GM06990 (cell line): Measurements from ENCODE around the gene AHI1.

Experiments
- DNase-seq: peaks from one replicate; pipeline ENCODE4 v3.0.0-alpha.2; 2011; ENCODE audit not compliant: insufficient read length; ENCODE audit errors: extremely low read depth
- H3K27me3 ChIP-seq: replicated peaks from 2 replicates; pipeline ENCODE4 v1.6.0; 2011; ENCODE audit warnings: low read length; ENCODE audit not compliant: control insufficient read depth, insufficient read depth
- H3K36me3 ChIP-seq: 2 replicates; pipeline ENCODE4 v1.5.1; 2011; ENCODE audit warnings: low read length; ENCODE audit not compliant: control insufficient read depth, insufficient read depth
- H3K4me3 ChIP-seq: replicated peaks from 2 replicates; pipeline ENCODE4 v1.5.1; 2011; ENCODE audit warnings: low read depth, mild to moderate bottlenecking, control low read depth, low read length
- TF ChIP-seq, protein P1 (sequence below): IDR thresholded peaks from 2 replicates; pipeline ENCODE4 v1.5.1; 2011; ENCODE audit warnings: low read length, control low read depth, mild to moderate bottlenecking, inconsistent platforms; ENCODE audit not compliant: insufficient read depth, poor library complexity, severe bottlenecking

AHI1 gene

DNA sequence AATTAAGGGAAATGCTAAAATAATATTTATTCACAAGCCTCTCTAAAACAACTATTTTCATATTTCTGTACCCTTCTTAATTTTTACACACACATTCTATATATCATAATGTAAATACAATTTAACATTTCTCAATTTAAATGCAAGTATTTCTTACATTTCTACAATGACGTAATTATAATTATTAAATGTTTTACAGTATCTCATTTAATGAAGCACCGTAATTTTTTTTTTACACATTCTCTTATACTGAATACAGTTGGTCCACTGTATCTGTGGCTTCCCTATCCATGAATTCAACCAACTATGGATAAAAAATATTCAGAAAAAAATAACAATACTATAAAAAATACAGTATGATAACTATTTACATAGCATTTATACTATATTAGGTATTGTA, 85.7 kb downstream of the AHI1 start:
- H3K27me3 ChIP-seq: no peaks in the 10 kb centered on the region
- H3K4me3 ChIP-seq: no peak overlapping the region
- TF ChIP-seq, protein P1, sequence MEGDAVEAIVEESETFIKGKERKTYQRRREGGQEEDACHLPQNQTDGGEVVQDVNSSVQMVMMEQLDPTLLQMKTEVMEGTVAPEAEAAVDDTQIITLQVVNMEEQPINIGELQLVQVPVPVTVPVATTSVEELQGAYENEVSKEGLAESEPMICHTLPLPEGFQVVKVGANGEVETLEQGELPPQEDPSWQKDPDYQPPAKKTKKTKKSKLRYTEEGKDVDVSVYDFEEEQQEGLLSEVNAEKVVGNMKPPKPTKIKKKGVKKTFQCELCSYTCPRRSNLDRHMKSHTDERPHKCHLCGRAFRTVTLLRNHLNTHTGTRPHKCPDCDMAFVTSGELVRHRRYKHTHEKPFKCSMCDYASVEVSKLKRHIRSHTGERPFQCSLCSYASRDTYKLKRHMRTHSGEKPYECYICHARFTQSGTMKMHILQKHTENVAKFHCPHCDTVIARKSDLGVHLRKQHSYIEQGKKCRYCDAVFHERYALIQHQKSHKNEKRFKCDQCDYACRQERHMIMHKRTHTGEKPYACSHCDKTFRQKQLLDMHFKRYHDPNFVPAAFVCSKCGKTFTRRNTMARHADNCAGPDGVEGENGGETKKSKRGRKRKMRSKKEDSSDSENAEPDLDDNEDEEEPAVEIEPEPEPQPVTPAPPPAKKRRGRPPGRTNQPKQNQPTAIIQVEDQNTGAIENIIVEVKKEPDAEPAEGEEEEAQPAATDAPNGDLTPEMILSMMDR: no peak
- no peak for DNase-seq
- H3K36me3 ChIP-seq: no peaks in the 10 kb centered on the region

DNA sequence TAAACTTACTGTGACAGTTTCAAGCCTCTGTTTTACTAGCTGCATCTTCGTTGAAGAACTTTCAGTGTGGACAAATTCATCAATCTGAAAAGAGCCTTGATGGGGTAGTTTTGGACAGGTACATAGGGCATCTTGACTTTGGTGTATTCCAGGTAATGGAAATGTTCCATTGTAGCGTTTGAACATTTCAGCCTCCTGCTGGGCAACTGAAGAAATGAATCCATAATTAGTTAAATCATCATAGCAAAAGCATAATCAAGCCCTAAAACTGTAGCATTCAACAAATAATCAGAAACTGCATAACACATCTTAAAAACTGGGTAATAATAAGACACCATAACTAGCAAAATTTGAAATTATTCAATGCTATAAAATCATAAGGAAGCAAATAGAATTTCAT, 86.2 kb downstream of the AHI1 start:
- Histone ChIP-seq H3K27me3 (no peaks in the 10 kb centered on the region), H3K4me3 (no peak overlapping the region), H3K36me3 (no peaks in the 10 kb centered on the region)
- TF ChIP-seq, protein P1: no peak
- DNase-seq: no peak

- TF ChIP-seq, protein P1: no peak
- no peak overlapping the region for H3K4me3 ChIP-seq
- no peaks in the 10 kb centered on the region for H3K36me3 ChIP-seq
- no peaks in the 10 kb centered on the region for H3K27me3 ChIP-seq
- DNase-seq: no peak
Observed at GRCh38 chr6:135410856-135411255, 86.7 kb downstream of the AHI1 start.

DNA sequence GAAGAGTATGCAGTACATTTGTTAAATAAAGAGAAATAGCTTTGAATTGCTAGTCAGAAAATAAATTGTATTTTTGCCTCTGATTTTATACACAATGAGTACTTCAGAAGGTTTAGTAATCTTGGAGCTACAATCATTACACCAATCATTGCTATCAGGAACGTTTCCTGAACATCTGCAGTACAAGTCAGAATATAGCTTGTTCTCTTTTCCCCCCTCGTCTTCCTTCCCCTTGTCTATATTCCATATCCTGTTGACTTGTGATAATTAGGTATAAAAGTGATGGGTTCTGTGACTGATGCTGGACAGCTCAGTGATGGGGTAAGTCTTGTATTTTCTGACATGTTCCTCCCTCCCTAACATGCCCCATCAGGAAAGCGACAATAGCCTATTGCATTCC, 94.0 kb downstream of the AHI1 start:
- Histone ChIP-seq H3K4me3 (no peak overlapping the region), H3K36me3 (no peaks in the 10 kb centered on the region), H3K27me3 (no peaks in the 10 kb centered on the region)
- TF ChIP-seq, protein P1: no peak
- DNase-seq: no peak

- Histone ChIP-seq H3K27me3 (no peaks in the 10 kb centered on the region), H3K4me3 (no peak overlapping the region), H3K36me3 (no peaks in the 10 kb centered on the region)
- DNase-seq: no peak
- TF ChIP-seq, protein P1: no peak
Observed at GRCh38 chr6:135402311-135402710, 95.2 kb downstream of the AHI1 start.
